Activated effector memory CD4-positive, alpha-beta T cell treated with Interleukin-2 at 50 U/mL for 16 hours (primary cell): Measurements from ENCODE around the gene ETS2.
"Not testable (repeated sequence)": the region's sequence is repeated elsewhere in the genome, so short reads cannot be mapped to it uniquely, and the experiment has no call there.

Experiments used
- DNase-seq: peaks from one replicate; pipeline ENCODE4 v3.0.0-alpha.2; 2020

Gene ETS2

GRCh38 chr21:38840456-38841300 lies 34.9 kb downstream of the ETS2 start:
- no peak for DNase-seq

GRCh38 chr21:38841472-38841871 lies 35.7 kb downstream of the ETS2 start:
- no peak for DNase-seq

GRCh38 chr21:38842079-38842478 lies 36.4 kb downstream of the ETS2 start:
- no peak for DNase-seq

GRCh38 chr21:38843379-38843778 lies 37.6 kb downstream of the ETS2 start:
- DNase-seq, result no peak

- DNase-seq, result no peak
These were observed 38.2 kb downstream of the ETS2 start for GRCh38 chr21:38843806-38844503.

- not testable (repeated sequence) for DNase-seq
These were observed 39.6 kb downstream of the ETS2 start for GRCh38 chr21:38845374-38845773.

GRCh38 chr21:38847556-38847955 lies 41.8 kb downstream of the ETS2 start:
- DNase-seq, result no peak

- no peak for DNase-seq
These were observed 42.5 kb downstream of the ETS2 start for GRCh38 chr21:38848187-38848609.

GRCh38 chr21:38849776-38850175 lies 44.0 kb downstream of the ETS2 start:
- no peak for DNase-seq

GRCh38 chr21:38850277-38850951 lies 44.7 kb downstream of the ETS2 start:
- DNase-seq, result no peak

GRCh38 chr21:38851101-38851500 lies 45.4 kb downstream of the ETS2 start:
- no peak for DNase-seq

- no peak for DNase-seq
These were observed 46.5 kb downstream of the ETS2 start for GRCh38 chr21:38852278-38852677.

- no peak for DNase-seq
These were observed 47.0 kb downstream of the ETS2 start for GRCh38 chr21:38852708-38853107.

- DNase-seq, result no peak
These were observed 47.7 kb downstream of the ETS2 start for GRCh38 chr21:38853421-38853919.

GRCh38 chr21:38857152-38857825 lies 51.6 kb downstream of the ETS2 start:
- DNase-seq, result no peak

- DNase-seq, result no peak
These were observed 52.5 kb downstream of the ETS2 start for GRCh38 chr21:38858026-38858811.

GRCh38 chr21:38858812-38859205 lies 53.1 kb downstream of the ETS2 start:
- no peak for DNase-seq

GRCh38 chr21:38859852-38860251 lies 54.1 kb downstream of the ETS2 start:
- no peak for DNase-seq

- no peak for DNase-seq
These were observed 55.3 kb downstream of the ETS2 start for GRCh38 chr21:38861056-38861455.

- no peak for DNase-seq
These were observed 56.4 kb downstream of the ETS2 start for GRCh38 chr21:38861989-38862683.

GRCh38 chr21:38863291-38863690 lies 57.6 kb downstream of the ETS2 start:
- no peak for DNase-seq
